ENCODE results near the gene MOXD1. TPM values are rescaled to one million over a fixed set of nuclear protein-coding genes. Genes with fewer than 3 reads are reported as not detected.

Gene MOXD1
- total RNA-seq, 4 donors from 2014 or later, result 1.3 to 3.8 (median 1.5) TPM

- Histone ChIP-seq H3K9me3 (no peaks in the 10 kb centered on the region), H3K4me1 (peaks cover 0 to 1% of the 10 kb centered on the region in 2 donors), H3K4me3 (replicated peaks in 1 of 3) (no peak overlapping the region), H3K27ac (no peak overlapping the region), H3K27me3 (no peaks in the 10 kb centered on the region), H3K36me3 (no peaks in the 10 kb centered on the region)
- intact Hi-C loops (cut with DNase I), result no loop called here
- no peak for DNase-seq
- TF ChIP-seq POLR2A (IDR thresholded peaks at IDR 0.05) (no peak), CTCF (IDR thresholded peaks at IDR 0.05) (no peak)
Observed at GRCh38 chr6:132265451-132266097, 135.7 kb downstream of the MOXD1 start.

GRCh38 chr6:132264021-132264500 is 137.2 kb downstream of the MOXD1 start:
- no peaks in the 10 kb centered on the region for H3K9me3 ChIP-seq
- 82 to 84% methylated on average over 6 of the region's 6 CpGs for WGBS, 2 donors
- no peaks in the 10 kb centered on the region for H3K36me3 ChIP-seq
- TF ChIP-seq CTCF (IDR thresholded peaks at IDR 0.05), result no peak
- H3K4me3 ChIP-seq (replicated peaks in 1 of 3), result no peak overlapping the region
- intact Hi-C loops (cut with DNase I), result no loop called here
- no peak overlapping the region for H3K27ac ChIP-seq
- H3K4me1 ChIP-seq, result no peaks in the 10 kb centered on the region
- no peaks in the 10 kb centered on the region for H3K27me3 ChIP-seq
- no peak for DNase-seq

GRCh38 chr6:132261354-132261753 is 139.9 kb downstream of the MOXD1 start:
- no peak for DNase-seq
- Histone ChIP-seq H3K4me3 (replicated peaks in 1 of 3) (no peak overlapping the region), H3K4me1 (no peaks in the 10 kb centered on the region), H3K9me3 (no peaks in the 10 kb centered on the region), H3K27ac (no peak overlapping the region), H3K27me3 (no peaks in the 10 kb centered on the region), H3K36me3 (no peaks in the 10 kb centered on the region)
- TF ChIP-seq POLR2A (IDR thresholded peaks at IDR 0.05) (no peak), CTCF (IDR thresholded peaks at IDR 0.05) (no peak)
- intact Hi-C loops (cut with DNase I), result no loop called here

DNA sequence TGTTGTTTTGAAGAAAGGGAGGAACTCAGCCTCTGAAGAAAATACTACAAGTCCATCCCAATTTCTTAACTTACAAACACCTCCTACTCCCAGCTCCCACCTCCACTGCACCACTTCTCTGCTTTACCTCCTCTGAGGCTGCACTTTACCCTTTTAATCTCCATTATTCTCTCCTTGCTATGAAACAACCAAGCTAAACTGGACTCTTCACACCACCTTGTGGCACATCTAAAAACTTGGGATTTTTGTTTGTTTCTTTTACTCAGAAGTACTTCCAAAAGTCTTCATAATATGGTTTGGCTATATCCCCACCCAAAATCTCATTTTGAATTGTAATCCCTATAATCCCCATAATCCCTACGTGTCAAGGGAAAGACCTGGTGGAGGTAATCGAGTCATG is 142.2 kb downstream of the MOXD1 start:
- Histone ChIP-seq H3K27ac (no peak overlapping the region), H3K27me3 (no peaks in the 10 kb centered on the region), H3K4me1 (no peaks in the 10 kb centered on the region), H3K4me3 (replicated peaks in 1 of 3) (no peak overlapping the region), H3K9me3 (no peaks in the 10 kb centered on the region), H3K36me3 (no peaks in the 10 kb centered on the region)
- TF ChIP-seq POLR2A (IDR thresholded peaks at IDR 0.05) (no peak), CTCF (IDR thresholded peaks at IDR 0.05) (no peak)
- intact Hi-C loops (cut with DNase I), result no loop called here
- 36 to 42% methylated on average over 2 of the region's 2 CpGs for WGBS, 2 donors
- no peak for DNase-seq

GRCh38 chr6:132257561-132257960 is 143.7 kb downstream of the MOXD1 start:
- 97 to 100% methylated on average over 1 of the region's 1 CpG for whole genome bisulfite sequencing, 2 donors
- H3K4me1 ChIP-seq, result no peaks in the 10 kb centered on the region
- TF ChIP-seq CTCF (IDR thresholded peaks at IDR 0.05) (no peak), POLR2A (IDR thresholded peaks at IDR 0.05) (no peak)
- no peak overlapping the region for H3K4me3 ChIP-seq (replicated peaks in 1 of 3)
- no peaks in the 10 kb centered on the region for H3K9me3 ChIP-seq
- H3K27ac ChIP-seq, result no peak overlapping the region
- intact Hi-C loops (cut with DNase I), result no loop called here
- no peak for DNase-seq
- no peaks in the 10 kb centered on the region for H3K27me3 ChIP-seq
- H3K36me3 ChIP-seq, result no peaks in the 10 kb centered on the region

All from thyroid gland (tissue), 4 donors.